B cell (primary cell): Measurements from ENCODE around the gene NSUN7. TPM values are rescaled to one million over a fixed set of nuclear protein-coding genes. Genes with fewer than 3 reads are reported as not detected.
"Not testable (repeated sequence)": the region's sequence is repeated elsewhere in the genome, so short reads cannot be mapped to it uniquely, and the experiment has no call there.

Source experiments
- ATAC-seq: fragments of 200-7000 bp; cut with Tn5 transposase; one replicate; pipeline ENCODE4 v1.10.0; 2021; ENCODE audit warnings: low read depth, mild to moderate bottlenecking, moderate number of reproducible peaks, moderate library complexity
- CTCF ChIA-PET: fragments of 350-600 bp; sonication (Branson Sonifier 250); formaldehyde crosslinking; loops from one replicate; lab custom pipeline; 2021; ENCODE audit warnings: antibody characterized with exemption, inconsistent platforms; lab: Charles Lee
- POLR2A ChIA-PET: fragments of 350-600 bp; sonication (Branson Sonifier 250); formaldehyde crosslinking; loops from one replicate; lab custom pipeline; 2021; ENCODE audit warnings: antibody characterized with exemption; lab: Charles Lee
- DNase-seq: peaks from one replicate; pipeline ENCODE4 v3.0.0; 2013
- H2AFZ ChIP-seq: 2 replicates; pipeline ENCODE4 v1.6.1; 2012; ENCODE audit warnings: mild to moderate bottlenecking, low read depth, low read length; ENCODE audit not compliant: insufficient read depth, poor library complexity, severe bottlenecking
- H3K27ac ChIP-seq, 2 donors: 1 replicate in 1 of 2; 2 replicates in 1 of 2; pipeline ENCODE4 v1.5.1; 2012 to 2013; ENCODE audit warnings: low read length in 2 of 2, mild to moderate bottlenecking in 2 of 2, moderate library complexity in 1 of 2
- H3K27me3 ChIP-seq, 4 experiments: fragments of 200-600 bp in 1 of 4; sonication (generic) in 1 of 4; replicated peaks in 1 of 4; 1 replicate in 2 of 4; 2 replicates in 2 of 4; pipeline versions ENCODE4 v1.6.1 to v1.7.0; 2013 to 2016; ENCODE audit warnings: low read length in 3 of 4, mild to moderate bottlenecking in 2 of 4, mixed read lengths in 1 of 4, moderate library complexity in 1 of 4; ENCODE audit not compliant: insufficient read depth in 4 of 4, control insufficient read depth in 3 of 4; ENCODE audit errors: control extremely low read depth in 1 of 4
- H3K36me3 ChIP-seq, 2 experiments: replicated peaks in 1 of 2; 1 replicate in 1 of 2; 2 replicates in 1 of 2; pipeline versions ENCODE4 v1.6.1 to v1.7.1; 2013; ENCODE audit warnings: low read length in 1 of 2; ENCODE audit not compliant: insufficient read depth in 2 of 2, control insufficient read depth in 1 of 2; ENCODE audit errors: control extremely low read depth in 1 of 2, extremely low read depth in 1 of 2
- H3K4me1 ChIP-seq, 2 donors: fragments of 200-600 bp in 1 of 2; sonication (generic) in 1 of 2; 1 replicate in 1 of 2; 2 replicates in 1 of 2; pipeline versions ENCODE4 v1.5.1 to v1.6.1; 2013 to 2017; ENCODE audit warnings: low read length in 2 of 2; ENCODE audit not compliant: control insufficient read depth in 2 of 2, insufficient read depth in 2 of 2
- H3K4me2 ChIP-seq: replicated peaks from 2 replicates; pipeline ENCODE3; 2012; ENCODE audit warnings: mild to moderate bottlenecking, low read depth, low read length; ENCODE audit not compliant: poor library complexity, severe bottlenecking
- H3K4me3 ChIP-seq, 5 experiments: fragments of 200-600 bp in 1 of 5; sonication (generic) in 1 of 5; 1 replicate in 3 of 5; 2 replicates in 2 of 5; pipeline versions ENCODE4 v1.5.1 to v1.7.0; 2011 to 2016; ENCODE audit warnings: low read length in 4 of 5, mild to moderate bottlenecking in 4 of 5, low read depth in 2 of 5, control low read depth in 1 of 5, moderate library complexity in 1 of 5; ENCODE audit not compliant: insufficient read depth in 1 of 5; ENCODE audit errors: control extremely low read depth in 1 of 5, extremely low read depth in 1 of 5
- H3K79me2 ChIP-seq: fragments of 200-600 bp; sonication (generic); one replicate; pipeline ENCODE4 v1.6.0; 2016; ENCODE audit warnings: low read length; ENCODE audit not compliant: control insufficient read depth, insufficient read depth
- H3K9ac ChIP-seq: fragments of 200-600 bp; sonication (generic); 2 replicates; pipeline ENCODE4 v1.6.1; 2017; ENCODE audit warnings: mild to moderate bottlenecking, low read length, moderate library complexity
- H3K9me3 ChIP-seq, 3 donors: one replicate each; pipeline versions ENCODE4 v1.6.1 to v1.7.1; 2013; ENCODE audit warnings: low read length in 2 of 3; ENCODE audit not compliant: control insufficient read depth in 2 of 3, insufficient read depth in 1 of 3; ENCODE audit errors: control extremely low read depth in 1 of 3
- H4K20me1 ChIP-seq: 2 replicates; pipeline ENCODE4 v1.6.0; 2012; ENCODE audit warnings: mild to moderate bottlenecking, low read length; ENCODE audit not compliant: insufficient read depth, control insufficient read depth, poor library complexity, severe bottlenecking
- H3K27ac Mint-ChIP-seq: one replicate; pipeline ENCODE4 v1.8.0; 2021; ENCODE audit warnings: mixed read lengths
- H3K27me3 Mint-ChIP-seq: one replicate; pipeline ENCODE4 v1.8.0; 2021; ENCODE audit warnings: mixed read lengths
- H3K4me1 Mint-ChIP-seq: one replicate; pipeline ENCODE4 v1.8.0; 2021; ENCODE audit warnings: mixed read lengths
- H3K4me3 Mint-ChIP-seq: one replicate; pipeline ENCODE4 v1.8.0; 2021; ENCODE audit warnings: mixed read lengths
- H3K9me3 Mint-ChIP-seq: one replicate; pipeline ENCODE4 v1.8.0; 2022; ENCODE audit warnings: mixed read lengths; ENCODE audit not compliant: insufficient read depth
- EZH2 ChIP-seq: IDR thresholded peaks from 2 replicates; pipeline ENCODE4 v1.6.1; 2012; ENCODE audit warnings: borderline replicate concordance, low read depth, mild to moderate bottlenecking, moderate library complexity, low read length; ENCODE audit not compliant: insufficient read depth, poor library complexity, severe bottlenecking
- WGBS: methylation state at CpG from one replicate; pipeline ENCODE4 v1.1.5; 2013; ENCODE audit warnings: missing lambda C conversion rate; ENCODE audit not compliant: insufficient coverage; 5-methylcytosine and 5-hydroxymethylcytosine counted together
- intact Hi-C: fragments of 100-400 bp; cut with micrococcal nuclease; formaldehyde crosslinking; loops from one replicate; pipeline ENCODE4 v1.10.0; 2022
- polyA plus RNA-seq: library from polyadenylated mRNA; depleted of rRNA; stranded (reverse); fragments of >200 nt; gene quantifications from 2 replicates; pipeline ENCODE4 v1.2.3, GENCODE V29; 2012
- total RNA-seq, 2 donors: library from RNA; stranded (reverse); fragments of 120-200 nt in 1 of 2; gene quantifications; 1 replicate in 1 of 2; 2 replicates in 1 of 2; pipeline versions ENCODE4 v1.2.3 to v1.2.4, GENCODE V29; 2013 to 2022
- TF ChIP-seq, protein P1 (sequence below): fragments of 200-600 bp; IDR thresholded peaks from one replicate; pipeline ENCODE4 v1.8.0; 2022; ENCODE audit warnings: antibody characterized with exemption, mild to moderate bottlenecking

NSUN7 gene
- total and polyA plus RNA-seq, 2 donors (not counting 1 experiment from before 2014, with no cell fraction given), result 0.75 to 29.8 TPM

GRCh38 chr4:40812386-40812785 is 62.6 kb downstream of the NSUN7 start:
- 86% methylated on average over 6 of the region's 8 CpGs for WGBS
- ATAC-seq, result no peak

GRCh38 chr4:40812856-40813255 is 63.1 kb downstream of the NSUN7 start:
- intact Hi-C loops, result no loop called here
- ATAC-seq (no peak), DNase-seq (no peak)
- CTCF ChIA-PET, result no interaction called here
- no peak overlapping the region for H3K4me3 Mint-ChIP-seq
- no peaks in the 10 kb centered on the region for H4K20me1 ChIP-seq
- H3K4me1 ChIP-seq, result no peaks in the 10 kb centered on the region
- H3K9me3 ChIP-seq, result no peaks in the 10 kb centered on the region
- peaks cover 6% of the 10 kb centered on the region for H3K27me3 Mint-ChIP-seq
- no peak overlapping the region for H3K9ac ChIP-seq
- H3K79me2 ChIP-seq, result no peaks in the 10 kb centered on the region
- no peak overlapping the region for H3K4me3 ChIP-seq
- no peak overlapping the region for H3K27ac ChIP-seq
- no peak overlapping the region for H3K27ac Mint-ChIP-seq
- H3K27me3 ChIP-seq, result no peaks in the 10 kb centered on the region
- no peaks in the 10 kb centered on the region for H3K4me1 Mint-ChIP-seq
- no peak overlapping the region for H2AFZ ChIP-seq
- POLR2A ChIA-PET, result no interaction called here
- H3K4me2 ChIP-seq, result no peak overlapping the region
- TF ChIP-seq EZH2, result no peak
- TF ChIP-seq, protein P1, sequence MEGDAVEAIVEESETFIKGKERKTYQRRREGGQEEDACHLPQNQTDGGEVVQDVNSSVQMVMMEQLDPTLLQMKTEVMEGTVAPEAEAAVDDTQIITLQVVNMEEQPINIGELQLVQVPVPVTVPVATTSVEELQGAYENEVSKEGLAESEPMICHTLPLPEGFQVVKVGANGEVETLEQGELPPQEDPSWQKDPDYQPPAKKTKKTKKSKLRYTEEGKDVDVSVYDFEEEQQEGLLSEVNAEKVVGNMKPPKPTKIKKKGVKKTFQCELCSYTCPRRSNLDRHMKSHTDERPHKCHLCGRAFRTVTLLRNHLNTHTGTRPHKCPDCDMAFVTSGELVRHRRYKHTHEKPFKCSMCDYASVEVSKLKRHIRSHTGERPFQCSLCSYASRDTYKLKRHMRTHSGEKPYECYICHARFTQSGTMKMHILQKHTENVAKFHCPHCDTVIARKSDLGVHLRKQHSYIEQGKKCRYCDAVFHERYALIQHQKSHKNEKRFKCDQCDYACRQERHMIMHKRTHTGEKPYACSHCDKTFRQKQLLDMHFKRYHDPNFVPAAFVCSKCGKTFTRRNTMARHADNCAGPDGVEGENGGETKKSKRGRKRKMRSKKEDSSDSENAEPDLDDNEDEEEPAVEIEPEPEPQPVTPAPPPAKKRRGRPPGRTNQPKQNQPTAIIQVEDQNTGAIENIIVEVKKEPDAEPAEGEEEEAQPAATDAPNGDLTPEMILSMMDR, result no peak
- WGBS, result 100% methylated on average over 2 of the region's 2 CpGs
- no peaks in the 10 kb centered on the region for H3K9me3 Mint-ChIP-seq
- H3K36me3 ChIP-seq, result no peaks in the 10 kb centered on the region

More at GRCh38 chr4:40812386-40812785, 62.6 kb downstream of the NSUN7 start:
- Histone ChIP-seq H2AFZ (no peak overlapping the region), H3K27me3 (no peaks in the 10 kb centered on the region), H3K27ac (no peak overlapping the region), H3K4me2 (no peak overlapping the region), H3K9ac (no peak overlapping the region), H3K4me1 (no peaks in the 10 kb centered on the region), H3K9me3 (no peaks in the 10 kb centered on the region), H3K36me3 (no peaks in the 10 kb centered on the region), H3K79me2 (no peaks in the 10 kb centered on the region), H3K4me3 (no peak overlapping the region), H4K20me1 (no peaks in the 10 kb centered on the region)
- POLR2A ChIA-PET, result no interaction called here
- CTCF ChIA-PET, result no interaction called here
- intact Hi-C loops, result no loop called here
- Mint-ChIP-seq H3K4me1 (no peaks in the 10 kb centered on the region), H3K27ac (no peak overlapping the region), H3K9me3 (no peaks in the 10 kb centered on the region), H3K4me3 (no peak overlapping the region), H3K27me3 (peaks cover 6% of the 10 kb centered on the region)
- TF ChIP-seq, protein P1, result no peak
- no peak for TF ChIP-seq EZH2
- DNase-seq, result no peak

DNA sequence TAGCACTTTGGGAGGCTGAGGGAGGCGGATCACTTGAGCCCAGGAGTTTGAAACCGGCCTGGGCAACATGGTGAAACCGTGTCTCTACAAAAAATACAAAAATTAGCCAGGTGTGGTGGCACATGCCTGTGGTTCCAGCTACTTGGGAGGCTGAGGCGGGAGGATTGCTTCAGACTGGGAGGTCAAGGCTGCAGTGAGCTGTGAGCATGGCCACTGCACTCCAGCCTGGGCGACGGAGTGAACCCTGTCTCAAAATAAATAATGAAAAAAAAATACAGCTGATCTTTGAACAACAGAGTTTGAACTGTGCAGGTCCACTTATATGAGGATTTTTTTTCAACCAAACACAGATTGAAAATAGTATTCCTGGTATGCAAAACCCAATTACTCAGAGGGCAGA is 67.4 kb downstream of the NSUN7 start:
- H3K9me3 Mint-ChIP-seq, H3K9me3 ChIP-seq, H4K20me1 ChIP-seq, POLR2A ChIA-PET, DNase-seq, H3K27me3 Mint-ChIP-seq, H3K4me2 ChIP-seq, H3K4me1 ChIP-seq, H3K27ac Mint-ChIP-seq, H3K27me3 ChIP-seq, H2AFZ ChIP-seq, H3K36me3 ChIP-seq, H3K9ac ChIP-seq, intact Hi-C loops, H3K4me1 Mint-ChIP-seq, H3K27ac ChIP-seq, H3K4me3 ChIP-seq, H3K79me2 ChIP-seq, H3K4me3 Mint-ChIP-seq, ATAC-seq: not testable (repeated sequence)
- CTCF ChIA-PET, result interaction anchor here (0.8 kb wide), 1 partner anchor 32 kb away, joined by 3 read pairs; no protein-coding TSS in a partner anchor
- WGBS, result 76% methylated on average over 2 of the region's 6 CpGs
